ENCODE data around the gene KCNK1.

KCNK1 gene

DNA sequence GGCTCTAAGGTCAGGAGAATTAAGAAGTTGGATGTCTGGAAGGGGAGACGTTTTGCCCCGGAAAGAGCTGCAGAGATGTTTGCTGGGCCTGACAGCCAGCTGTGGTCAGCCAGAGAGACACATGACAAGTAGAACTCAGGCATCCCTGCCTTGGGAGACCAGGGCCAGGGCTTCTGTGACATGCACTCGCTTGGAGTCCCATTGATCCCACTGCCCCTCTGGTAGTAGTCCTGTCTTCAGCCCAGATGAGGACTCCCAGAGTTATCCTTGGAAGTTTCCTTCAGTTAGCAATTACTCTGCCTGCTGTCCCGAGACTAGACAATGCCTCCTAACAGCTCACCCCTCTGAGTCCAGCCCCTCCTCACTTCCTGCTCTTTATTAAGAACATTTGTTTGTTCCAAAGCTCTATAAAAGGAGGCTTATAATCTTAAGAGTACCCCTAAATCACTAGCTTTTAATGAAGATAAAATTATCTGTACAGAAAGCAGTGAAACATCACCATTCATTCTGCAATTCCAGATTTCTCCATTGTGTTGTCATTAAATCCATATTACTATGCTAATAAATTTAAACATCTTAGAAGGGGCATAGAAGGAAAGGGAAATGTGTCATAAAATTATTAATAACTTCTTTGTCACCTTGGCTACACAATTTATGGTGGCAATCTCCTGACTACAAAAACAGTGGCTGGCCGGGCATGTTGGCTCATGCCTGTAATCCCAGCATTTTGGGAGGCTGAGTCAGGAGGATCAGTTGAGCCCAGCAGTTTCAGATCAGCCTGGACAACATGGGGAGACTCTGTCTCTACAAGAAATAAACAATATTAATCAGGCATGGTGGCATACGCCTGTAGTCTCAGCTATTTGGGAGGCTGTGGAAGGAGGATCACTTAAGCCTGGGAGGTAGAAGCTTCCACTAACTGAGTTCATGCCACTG lies 94.2 kb downstream of the KCNK1 start:
- DNase-seq, result no peak

DNA sequence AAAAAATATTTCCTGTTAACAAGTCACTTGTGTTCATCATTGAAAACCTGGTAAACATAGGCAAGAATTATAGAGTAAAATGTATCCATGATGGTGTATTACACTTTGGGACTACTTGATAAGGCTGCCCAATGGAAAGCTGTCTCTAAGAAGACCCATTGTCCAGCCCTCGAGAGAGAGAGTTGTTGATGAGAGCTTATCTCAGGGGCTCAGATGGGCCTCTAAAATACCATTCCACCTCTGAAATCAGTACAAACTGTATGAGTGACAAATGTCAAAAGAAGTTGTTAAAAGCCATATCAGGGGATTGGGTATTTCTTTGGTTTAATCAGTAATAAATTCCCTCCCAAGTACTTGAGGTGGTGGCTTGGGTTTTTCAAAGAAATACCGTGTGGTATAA lies 96.1 kb downstream of the KCNK1 start:
- DNase-seq, result no peak

DNA sequence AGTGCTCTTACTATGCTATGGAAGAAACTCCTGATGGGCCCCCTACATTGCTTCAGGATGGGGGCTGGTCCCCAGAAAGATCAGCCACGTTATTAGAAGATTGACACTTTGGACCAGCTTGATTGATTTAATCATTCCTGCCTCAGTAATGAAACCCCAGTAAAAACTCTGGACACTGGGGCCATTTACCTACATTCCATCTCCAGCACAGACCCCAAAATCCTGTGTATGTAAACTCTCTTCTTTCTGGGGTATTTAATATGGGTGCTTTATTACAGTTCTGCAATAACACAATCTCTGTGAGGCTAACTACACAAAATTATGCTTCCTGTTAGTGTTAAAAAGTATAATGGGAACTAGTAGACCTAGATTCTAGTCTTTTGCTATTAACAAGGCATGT lies 96.6 kb downstream of the KCNK1 start:
- no peak for DNase-seq

DNA sequence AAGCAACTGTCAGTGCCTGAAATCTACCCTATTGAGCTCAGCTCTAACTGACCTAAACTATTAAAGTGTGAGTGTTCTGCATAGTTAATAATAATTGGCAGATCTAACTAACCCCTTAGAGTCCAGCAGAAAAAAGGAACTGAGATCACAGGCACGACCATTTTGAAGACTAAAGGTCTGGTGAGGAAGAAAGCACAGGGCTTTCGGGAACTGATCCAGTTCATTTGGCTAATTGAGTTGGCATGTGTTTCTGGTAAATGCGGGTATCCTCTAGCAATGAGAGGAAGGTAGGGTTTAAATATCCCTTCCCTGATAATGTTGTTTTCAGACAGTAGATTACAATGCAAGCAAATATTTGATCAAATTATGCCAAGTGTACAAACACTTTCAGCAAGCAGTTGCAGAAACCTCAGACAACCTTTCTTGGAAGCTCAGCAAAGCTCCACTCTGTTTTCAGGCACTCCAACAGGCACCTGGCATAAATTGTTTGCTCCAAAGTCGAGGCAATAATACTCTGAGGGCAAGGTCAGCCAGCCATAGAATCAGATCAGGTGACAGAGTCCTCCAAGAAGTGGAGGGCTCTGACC lies 100.8 kb downstream of the KCNK1 start:
- no peak for DNase-seq

DNA sequence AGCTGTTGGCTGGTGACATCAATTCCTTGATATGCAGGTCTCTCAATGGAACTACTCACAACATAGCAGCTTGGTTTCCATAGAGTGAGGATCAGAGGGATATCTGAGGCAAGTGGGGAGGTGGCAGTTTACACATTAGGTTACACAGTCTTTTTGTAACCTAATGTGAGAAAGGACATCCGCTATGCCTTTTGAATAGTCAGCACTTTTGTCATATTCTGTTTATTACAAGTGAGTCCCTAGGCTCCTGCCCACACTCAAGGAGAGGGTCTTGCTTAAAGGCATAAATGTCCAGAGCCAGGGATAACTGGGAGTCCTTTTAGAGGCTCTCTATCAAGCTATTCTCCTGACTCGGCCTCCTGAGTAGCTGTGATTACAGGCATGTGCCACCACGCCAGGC lies 104.2 kb downstream of the KCNK1 start:
- no peak for DNase-seq

DNA sequence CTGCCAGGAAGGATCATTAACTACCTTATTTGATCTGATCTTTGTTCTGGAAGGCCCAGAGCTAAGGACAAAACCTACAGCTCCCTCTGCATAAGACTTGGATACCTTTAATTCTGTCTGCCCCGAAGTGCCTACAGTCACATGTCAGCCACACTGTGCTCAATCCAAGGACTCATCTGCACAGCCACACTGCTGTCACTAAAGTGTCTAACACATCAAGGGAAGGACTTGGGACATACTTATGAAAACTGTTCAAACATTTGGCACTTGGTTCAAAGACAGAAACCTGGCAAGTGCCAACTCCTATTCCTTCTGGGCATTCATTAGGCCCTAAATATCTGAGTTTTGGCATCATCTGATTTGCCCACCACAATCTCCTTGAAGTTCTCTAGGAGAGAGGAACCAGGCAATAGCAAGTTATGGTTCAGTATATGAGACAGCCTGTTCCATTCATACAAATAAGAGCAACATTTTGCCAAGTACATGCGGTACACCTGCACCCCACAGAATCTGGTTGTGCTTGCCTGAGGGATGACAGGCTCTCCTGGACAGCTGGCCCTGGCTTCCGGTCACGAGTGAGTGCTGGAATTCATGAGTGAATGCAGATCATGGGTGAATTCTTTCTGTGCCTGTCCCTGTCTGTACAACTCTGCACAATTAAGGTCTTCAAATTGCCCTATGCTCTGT lies 105.9 kb downstream of the KCNK1 start:
- DNase-seq, result no peak

DNA sequence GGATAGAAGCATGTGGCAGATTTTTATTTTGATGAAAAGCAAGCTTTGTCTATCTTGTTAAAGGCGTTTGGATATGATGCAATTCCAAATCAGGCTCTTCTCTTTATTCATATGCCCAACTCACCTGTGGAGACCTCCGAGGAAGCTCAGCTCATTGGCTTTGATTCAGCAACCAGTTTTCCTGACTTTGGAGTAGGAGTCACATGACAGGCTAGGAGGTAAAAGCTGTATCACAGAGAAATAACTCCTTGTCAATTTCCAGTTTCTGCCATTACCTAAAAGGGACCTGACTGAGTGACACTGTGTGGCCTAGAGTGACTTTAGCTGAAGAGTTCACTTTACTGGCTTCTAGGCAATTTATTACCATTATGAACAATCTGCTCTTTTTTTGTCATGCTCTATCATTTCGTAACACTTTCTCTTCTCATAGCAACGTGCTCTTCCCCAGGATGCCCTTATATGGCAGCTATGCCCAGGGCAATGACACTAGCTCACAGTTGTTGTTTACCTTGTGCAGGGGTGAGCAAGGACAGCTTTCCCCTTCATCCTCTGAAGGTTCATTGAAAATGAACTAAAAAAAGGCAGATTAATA lies 107.2 kb downstream of the KCNK1 start:
- DNase-seq, result peak in 2 of 4 experiments; percentile 6 to 10
